ENCODE data around the gene CRYBG1.
"Not testable (repeated sequence)": the region's sequence is repeated elsewhere in the genome, so short reads cannot be mapped to it uniquely, and the experiment has no call there.

Gene CRYBG1

DNA sequence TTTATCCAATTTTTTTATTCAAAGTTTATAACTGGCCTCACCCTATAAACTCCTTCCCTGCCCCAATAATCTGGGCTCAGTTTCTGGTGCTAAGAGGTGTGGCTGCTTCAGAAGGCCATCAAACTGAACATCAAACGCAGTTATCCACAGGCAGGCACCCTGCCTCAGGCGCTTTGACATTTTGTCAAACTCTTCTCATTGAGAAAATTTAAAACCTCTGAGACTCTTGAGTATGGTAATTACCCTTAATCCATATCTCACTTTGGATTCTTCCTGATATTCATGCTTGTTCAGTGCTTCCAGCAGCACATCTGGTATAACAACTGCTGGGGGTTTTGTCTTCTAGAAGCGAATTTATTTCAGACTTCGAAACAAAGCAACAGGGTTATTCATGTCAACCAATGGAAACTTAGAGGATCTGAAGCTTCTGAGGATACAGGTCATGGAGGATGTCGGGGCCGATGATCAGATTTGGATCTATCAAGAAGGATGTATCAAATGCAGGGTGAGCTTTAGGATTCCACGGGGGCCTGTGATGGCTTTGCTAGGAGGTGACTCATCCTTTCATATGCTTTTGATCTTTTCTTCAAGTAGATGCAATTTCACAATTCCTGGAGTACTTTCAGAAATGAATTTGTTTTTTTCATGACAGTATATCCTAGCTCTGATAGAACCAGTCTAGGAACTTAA is 200.6 kb downstream of the CRYBG1 start:
- DNase-seq, result no peak

- DNase-seq, result no peak
Measured at GRCh38 chr6:106561686-106562405, 201.3 kb downstream of the CRYBG1 start.

- no peak for DNase-seq
Measured at GRCh38 chr6:106563614-106564013, 203.1 kb downstream of the CRYBG1 start.

DNA sequence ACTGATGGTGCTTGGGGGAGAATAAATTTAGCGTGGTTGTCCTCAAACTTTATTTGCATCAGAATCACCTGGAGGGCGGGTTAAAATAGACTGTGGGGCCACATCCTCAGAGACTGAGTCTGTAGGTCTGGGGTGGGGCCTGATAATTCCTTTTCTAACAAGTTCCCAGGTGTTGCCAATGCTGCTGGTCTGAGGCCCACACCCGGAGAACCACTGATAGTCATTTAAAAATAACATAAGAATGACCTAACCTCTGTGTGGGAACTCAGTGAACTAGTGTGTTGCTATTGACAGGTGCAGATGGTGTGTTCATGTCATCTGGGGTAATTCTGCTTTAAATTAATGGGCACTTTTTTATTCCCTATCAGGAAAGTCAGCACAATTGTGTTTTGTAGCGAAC is 204.0 kb downstream of the CRYBG1 start:
- no peak for DNase-seq

- DNase-seq, result no peak
Measured at GRCh38 chr6:106568530-106568929, 208.0 kb downstream of the CRYBG1 start.

- DNase-seq, result no peak
Measured at GRCh38 chr6:106569428-106569827, 208.9 kb downstream of the CRYBG1 start.

DNA sequence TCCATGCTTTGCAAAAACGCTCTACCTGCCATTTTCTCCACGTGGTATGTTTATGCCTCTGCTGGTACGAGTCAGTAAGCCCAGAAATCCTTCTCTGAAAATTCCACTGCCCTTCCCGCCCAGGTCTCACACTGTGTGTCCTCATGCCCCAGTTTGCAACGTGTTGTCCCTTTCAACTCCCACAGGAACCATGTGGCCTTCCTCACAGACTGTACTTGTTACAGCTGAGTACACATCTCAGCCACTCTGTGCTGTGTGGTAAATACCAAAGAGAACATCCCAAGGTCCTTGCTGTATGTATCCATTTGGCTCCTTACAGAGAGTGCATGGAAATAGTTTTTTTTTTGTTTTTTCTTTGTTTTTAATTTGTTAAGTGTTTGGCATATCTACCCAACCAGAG is 211.9 kb downstream of the CRYBG1 start:
- DNase-seq, result no peak

GRCh38 chr6:106572875-106573585 is 212.5 kb downstream of the CRYBG1 start:
- no peak for DNase-seq

GRCh38 chr6:106574741-106575458 is 214.4 kb downstream of the CRYBG1 start:
- no peak for DNase-seq

DNA sequence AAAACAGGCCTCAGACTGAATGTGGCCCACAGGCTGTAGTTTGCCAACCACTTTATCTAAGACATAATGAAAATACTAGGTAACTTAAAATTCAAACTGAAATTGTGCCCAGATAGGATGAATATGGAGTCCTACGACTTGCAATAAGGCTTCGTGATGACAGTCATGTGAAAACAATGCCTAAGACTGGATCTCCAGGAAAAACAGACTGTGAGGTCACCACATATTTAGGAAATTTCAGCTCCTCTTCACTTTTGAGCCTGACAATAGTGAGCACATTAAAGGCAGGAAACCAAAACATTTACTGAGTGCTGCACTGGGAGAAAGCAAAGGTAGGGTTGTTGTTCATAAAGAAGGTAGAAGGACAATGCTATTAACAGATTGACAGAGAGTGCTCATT is 218.8 kb downstream of the CRYBG1 start:
- DNase-seq, result no peak

- DNase-seq, result no peak
Measured at GRCh38 chr6:106581468-106581867, 221.0 kb downstream of the CRYBG1 start.

- no peak for DNase-seq
Measured at GRCh38 chr6:106586815-106587415, 226.4 kb downstream of the CRYBG1 start.

GRCh38 chr6:106588937-106589336 is 228.4 kb downstream of the CRYBG1 start:
- DNase-seq, result not testable (repeated sequence)

GRCh38 chr6:106591111-106591825 is 230.8 kb downstream of the CRYBG1 start:
- no peak for DNase-seq

GRCh38 chr6:106599440-106599839 is 238.9 kb downstream of the CRYBG1 start:
- no peak for DNase-seq

GRCh38 chr6:106600329-106600728 is 239.8 kb downstream of the CRYBG1 start:
- no peak for DNase-seq

GRCh38 chr6:106608080-106608668 is 247.7 kb downstream of the CRYBG1 start:
- DNase-seq, result peak; percentile 68

- peak; percentile 30 for DNase-seq
Measured at GRCh38 chr6:106609699-106610098, 249.2 kb downstream of the CRYBG1 start.

DNA sequence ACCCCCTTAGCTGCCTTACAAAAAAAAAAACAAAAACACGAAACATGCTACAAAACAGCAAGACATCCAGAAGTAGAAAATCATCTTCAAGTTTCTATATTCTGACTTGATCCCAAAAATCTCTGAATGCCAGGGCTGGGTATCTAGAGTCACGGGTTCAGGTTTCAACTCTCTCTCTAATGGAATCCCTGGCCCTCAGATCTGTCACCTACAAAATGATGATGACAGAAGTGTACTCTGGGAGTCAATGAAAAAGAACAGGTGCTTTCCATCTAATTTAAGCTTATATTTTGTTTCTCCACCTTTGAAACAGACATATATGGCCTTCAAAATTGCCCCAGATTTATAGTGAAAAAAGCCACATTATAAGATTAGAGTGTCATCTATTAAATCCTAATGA is 250.5 kb downstream of the CRYBG1 start:
- no peak for DNase-seq

DNA sequence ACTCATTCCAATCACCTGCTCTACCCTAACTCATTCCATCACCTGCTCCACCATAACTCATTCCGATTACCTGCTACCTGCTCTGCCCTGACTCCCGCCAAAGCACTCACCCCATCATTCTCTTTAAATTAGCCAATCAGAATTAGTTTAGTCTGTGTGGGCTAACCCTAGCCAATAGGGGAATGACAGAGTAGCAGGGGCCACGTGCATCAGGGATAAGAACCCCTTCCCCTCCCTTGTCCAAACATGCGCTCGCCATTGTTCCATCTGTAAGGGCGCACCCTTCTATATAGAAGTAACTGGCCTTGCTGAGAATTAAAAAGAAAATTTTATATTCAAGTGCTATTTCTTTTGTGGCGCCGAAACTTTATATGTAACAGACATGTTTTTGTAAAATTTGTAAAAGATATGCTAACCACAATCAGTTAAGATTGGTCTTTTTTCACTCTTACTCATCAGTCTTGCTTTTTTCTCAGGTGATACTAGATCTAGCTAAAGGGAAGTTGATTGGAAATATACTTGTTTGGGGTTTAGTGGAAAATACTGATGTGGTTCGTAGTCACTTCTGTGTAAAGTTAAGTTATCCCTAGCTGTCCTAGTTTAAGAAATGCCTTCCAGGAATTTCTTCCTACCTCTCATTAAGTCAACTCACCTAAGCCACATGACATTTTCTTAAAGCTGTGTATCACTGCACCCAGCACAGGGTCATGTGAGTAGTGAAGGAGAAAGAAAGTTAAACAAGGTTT is 252.3 kb downstream of the CRYBG1 start:
- DNase-seq, result no peak

GRCh38 chr6:106613590-106613989 is 253.1 kb downstream of the CRYBG1 start:
- DNase-seq, result no peak

Data from NCI-H82 (cell line).